Kidney epithelial cell (primary cell): ENCODE data around the gene POLR1A. TPM values are rescaled to one million over a fixed set of nuclear protein-coding genes. Genes with fewer than 3 reads are reported as not detected.

ENCODE experiments used
- DNase-seq: peaks from one replicate; pipeline ENCODE4 v3.0.0-alpha.2; 2010; ENCODE audit warnings: low read depth
- H3K27me3 ChIP-seq: 2 replicates; pipeline ENCODE4 v1.6.0; 2011; ENCODE audit warnings: low read length; ENCODE audit not compliant: control insufficient read depth, insufficient read depth
- H3K36me3 ChIP-seq: 2 replicates; pipeline ENCODE4 v1.5.1; 2011; ENCODE audit warnings: low read length; ENCODE audit not compliant: control insufficient read depth, insufficient read depth
- H3K4me3 ChIP-seq: 2 replicates; pipeline ENCODE4 v1.5.1; 2011; ENCODE audit warnings: low read depth, mild to moderate bottlenecking, control low read depth, low read length
- total RNA-seq: library from RNA; depleted of rRNA; stranded (reverse); fragments of >200 nt; gene quantifications from 2 replicates; pipeline ENCODE4 v1.2.3, GENCODE V29; 2015
- TF ChIP-seq, protein P1 (sequence below): IDR thresholded peaks from 2 replicates; pipeline ENCODE4 v1.5.1; 2011; ENCODE audit warnings: mild to moderate bottlenecking, moderate library complexity, low read length, control low read depth, inconsistent platforms; ENCODE audit not compliant: insufficient read depth, poor library complexity, severe bottlenecking

The POLR1A gene
- total RNA-seq, 1 donor from 2014 or later: 33.7 TPM

DNA sequence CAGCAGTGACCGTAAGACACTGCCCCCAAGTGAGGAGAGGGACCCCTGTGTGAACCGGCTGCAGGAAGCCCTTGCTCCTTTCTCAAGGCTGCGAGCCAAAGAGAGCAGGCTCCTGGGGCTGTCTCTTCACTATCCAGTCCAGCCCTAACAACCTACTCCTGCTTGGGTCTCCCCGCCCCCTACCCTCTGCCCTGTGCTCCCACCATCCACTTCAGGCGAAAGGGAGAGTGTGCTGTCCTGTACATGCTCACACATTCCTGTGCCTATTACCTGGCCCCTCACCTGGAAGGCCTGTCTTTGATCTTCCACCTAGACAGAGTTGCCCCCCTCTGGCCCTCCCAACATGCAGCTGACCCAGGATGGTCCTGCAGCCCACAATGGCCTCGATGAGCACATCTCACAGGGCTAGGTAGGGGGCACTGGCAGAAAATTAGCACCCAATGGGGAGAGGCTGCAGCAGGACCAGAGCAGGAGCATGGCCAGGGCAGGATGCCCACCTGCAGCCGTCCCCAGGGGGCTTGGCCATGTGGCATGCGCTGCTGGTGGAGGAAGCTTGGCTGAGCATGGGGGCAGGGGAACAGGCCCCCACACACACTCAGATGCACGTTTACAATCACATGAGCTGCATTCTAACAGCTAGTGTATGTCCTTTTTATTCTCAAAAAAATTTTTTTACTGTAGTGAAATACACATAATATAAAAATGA is 93.5 kb downstream of the POLR1A start:
- no peak overlapping the region for H3K4me3 ChIP-seq
- no peaks in the 10 kb centered on the region for H3K36me3 ChIP-seq
- DNase-seq: no peak
- no peaks in the 10 kb centered on the region for H3K27me3 ChIP-seq
- TF ChIP-seq, protein P1, sequence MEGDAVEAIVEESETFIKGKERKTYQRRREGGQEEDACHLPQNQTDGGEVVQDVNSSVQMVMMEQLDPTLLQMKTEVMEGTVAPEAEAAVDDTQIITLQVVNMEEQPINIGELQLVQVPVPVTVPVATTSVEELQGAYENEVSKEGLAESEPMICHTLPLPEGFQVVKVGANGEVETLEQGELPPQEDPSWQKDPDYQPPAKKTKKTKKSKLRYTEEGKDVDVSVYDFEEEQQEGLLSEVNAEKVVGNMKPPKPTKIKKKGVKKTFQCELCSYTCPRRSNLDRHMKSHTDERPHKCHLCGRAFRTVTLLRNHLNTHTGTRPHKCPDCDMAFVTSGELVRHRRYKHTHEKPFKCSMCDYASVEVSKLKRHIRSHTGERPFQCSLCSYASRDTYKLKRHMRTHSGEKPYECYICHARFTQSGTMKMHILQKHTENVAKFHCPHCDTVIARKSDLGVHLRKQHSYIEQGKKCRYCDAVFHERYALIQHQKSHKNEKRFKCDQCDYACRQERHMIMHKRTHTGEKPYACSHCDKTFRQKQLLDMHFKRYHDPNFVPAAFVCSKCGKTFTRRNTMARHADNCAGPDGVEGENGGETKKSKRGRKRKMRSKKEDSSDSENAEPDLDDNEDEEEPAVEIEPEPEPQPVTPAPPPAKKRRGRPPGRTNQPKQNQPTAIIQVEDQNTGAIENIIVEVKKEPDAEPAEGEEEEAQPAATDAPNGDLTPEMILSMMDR: no peak

DNA sequence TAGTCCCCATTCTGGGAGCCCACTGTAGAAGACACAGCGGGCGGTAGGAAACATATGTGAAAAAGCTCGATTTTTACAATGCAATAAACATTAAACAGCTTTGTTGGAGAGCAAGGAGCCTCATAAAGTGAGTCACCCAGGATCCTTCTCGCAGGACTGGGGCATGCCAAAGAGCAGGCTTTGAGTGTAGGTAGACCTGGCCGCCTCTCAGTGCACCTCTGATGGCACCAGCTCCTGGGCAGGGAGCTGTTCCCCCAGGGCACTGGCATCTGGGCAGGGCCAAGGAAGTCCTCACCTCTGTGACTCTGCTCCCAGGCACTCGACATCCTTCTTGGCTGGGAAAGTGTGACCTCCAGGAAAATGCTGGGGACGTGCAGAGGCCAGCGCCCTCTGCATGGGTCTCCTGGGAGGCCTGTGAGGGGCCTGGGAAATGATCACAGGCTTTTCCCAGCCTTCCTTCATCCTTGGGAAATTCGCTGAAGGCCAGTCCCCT is 94.2 kb downstream of the POLR1A start:
- Histone ChIP-seq H3K27me3 (no peaks in the 10 kb centered on the region), H3K4me3 (no peak overlapping the region), H3K36me3 (no peaks in the 10 kb centered on the region)
- no peak for DNase-seq
- TF ChIP-seq, protein P1: no peak

DNA sequence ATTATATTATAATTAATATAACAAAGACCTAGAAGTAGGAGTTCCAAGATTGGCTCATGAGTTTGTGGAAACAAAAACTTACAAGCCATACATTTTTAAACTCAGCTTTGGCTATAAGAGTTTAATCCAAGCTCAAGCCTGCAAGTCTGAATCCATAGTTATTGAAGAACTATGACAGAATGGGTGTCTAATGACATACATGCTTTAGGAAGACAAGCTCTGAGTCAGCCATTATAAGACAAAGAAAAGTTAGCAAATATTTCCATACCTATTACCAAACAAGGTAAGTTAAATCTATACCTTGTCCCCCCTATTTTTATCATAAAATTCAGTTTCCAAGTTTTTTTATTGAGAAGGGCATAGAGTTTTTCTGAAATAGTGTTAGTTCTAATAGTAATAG is 95.6 kb downstream of the POLR1A start:
- Histone ChIP-seq H3K4me3 (no peak overlapping the region), H3K36me3 (no peaks in the 10 kb centered on the region), H3K27me3 (no peaks in the 10 kb centered on the region)
- no peak for DNase-seq
- TF ChIP-seq, protein P1: no peak

DNA sequence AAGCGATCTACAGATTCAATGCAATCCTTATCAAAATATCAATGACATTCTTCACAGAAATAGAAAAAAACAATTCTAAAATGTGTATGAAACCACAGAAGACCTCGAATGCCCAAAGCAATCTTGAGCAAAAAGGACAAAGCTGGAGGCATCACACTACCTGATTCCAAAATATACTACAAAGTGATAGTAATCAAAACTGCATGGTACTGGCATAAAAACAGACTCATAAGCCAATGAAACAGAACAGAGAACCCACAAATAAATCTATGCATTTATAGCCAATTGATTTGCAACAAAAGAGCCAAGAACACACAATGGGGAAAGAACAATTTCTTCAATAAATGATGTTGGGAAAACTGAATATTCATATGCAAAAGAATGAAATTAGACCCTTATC is 99.2 kb downstream of the POLR1A start:
- Histone ChIP-seq H3K4me3 (no peak overlapping the region), H3K27me3 (no peaks in the 10 kb centered on the region), H3K36me3 (no peaks in the 10 kb centered on the region)
- DNase-seq: no peak
- TF ChIP-seq, protein P1: no peak

DNA sequence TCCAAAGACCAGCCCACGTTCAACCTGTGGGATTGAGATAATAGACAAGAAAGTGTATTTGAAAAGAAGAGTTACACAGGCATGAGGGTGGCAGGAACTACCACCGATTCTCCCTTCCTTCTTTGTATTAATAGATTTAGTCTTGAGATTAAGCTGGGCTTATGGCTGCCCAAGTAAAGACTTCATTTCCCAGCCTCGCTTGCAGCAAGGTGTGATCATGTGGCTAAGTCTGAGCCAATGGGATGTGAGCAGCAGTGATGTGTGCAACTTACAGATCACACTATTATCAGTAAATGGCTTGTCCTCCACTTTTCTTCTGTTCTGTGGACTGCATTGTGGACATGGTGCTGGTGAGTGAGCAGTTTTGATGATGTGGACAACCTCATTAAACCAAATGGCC is 101.7 kb downstream of the POLR1A start:
- H3K27me3 ChIP-seq: peaks cover 2% of the 10 kb centered on the region
- H3K4me3 ChIP-seq: no peak overlapping the region
- TF ChIP-seq, protein P1: no peak
- H3K36me3 ChIP-seq: no peaks in the 10 kb centered on the region
- no peak for DNase-seq

DNA sequence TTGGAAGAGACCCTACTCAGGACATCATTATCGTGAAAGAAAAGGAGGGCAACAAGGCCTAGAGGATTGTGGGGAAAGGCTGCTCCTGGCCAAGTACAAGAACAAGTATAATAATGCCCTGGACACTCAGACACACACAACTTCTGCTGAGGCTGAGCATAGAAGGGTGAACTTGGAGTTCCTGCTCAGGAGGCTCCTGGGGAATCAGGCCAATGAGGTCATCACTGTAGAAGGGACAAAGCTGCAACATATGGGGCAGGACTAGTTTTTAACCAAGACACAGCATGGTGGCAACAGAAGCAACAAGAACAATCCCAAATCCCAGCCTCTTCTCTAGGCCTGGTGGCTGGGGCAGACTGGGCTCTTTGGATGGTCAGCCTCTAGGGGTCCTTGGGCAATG is 102.6 kb downstream of the POLR1A start:
- H3K4me3 ChIP-seq: no peak overlapping the region
- DNase-seq: no peak
- H3K27me3 ChIP-seq: peaks cover 2% of the 10 kb centered on the region
- H3K36me3 ChIP-seq: no peaks in the 10 kb centered on the region
- TF ChIP-seq, protein P1: no peak
